GM18502 (cell line): ENCODE measurements around the gene DGKZ.
"Not testable (repeated sequence)": the region's sequence is repeated elsewhere in the genome, so short reads cannot be mapped to it uniquely, and the experiment has no call there.

Experiments
- ATAC-seq: cut with Tn5 transposase; IDR thresholded peaks from one replicate; pipeline ENCODE4 v1.9.1; 2021; ENCODE audit warnings: mild to moderate bottlenecking; ENCODE audit not compliant: unreplicated experiment, poor library complexity

The DGKZ gene

GRCh38 chr11:46346886-46347636 lies at the start of gene DGKZ:
Gene DGKZ, plus strand, starts transcription at chr11:46347463. Its CDS starts 197 bp downstream, at chr11:46347660.
- peak; percentile 63 for ATAC-seq

- no peak for ATAC-seq
These were observed 48.4 kb upstream of the DGKZ start for GRCh38 chr11:46298699-46299433.

- ATAC-seq, result no peak
These were observed 47.8 kb upstream of the DGKZ start for GRCh38 chr11:46299451-46299961.

- ATAC-seq, result no peak
These were observed 47.0 kb upstream of the DGKZ start for GRCh38 chr11:46300270-46300669.

- peak; percentile 82 for ATAC-seq
These were observed 44.4 kb upstream of the DGKZ start for GRCh38 chr11:46302866-46303265.

GRCh38 chr11:46304036-46304435 lies 43.2 kb upstream of the DGKZ start:
- ATAC-seq, result not testable (repeated sequence)

- ATAC-seq, result no peak
These were observed 42.6 kb upstream of the DGKZ start for GRCh38 chr11:46304605-46305179.

- ATAC-seq, result no peak
These were observed 42.0 kb upstream of the DGKZ start for GRCh38 chr11:46305295-46305694.

GRCh38 chr11:46306296-46306853 lies 40.9 kb upstream of the DGKZ start:
- ATAC-seq, result no peak

GRCh38 chr11:46307369-46307768 lies 39.9 kb upstream of the DGKZ start:
- no peak for ATAC-seq

- no peak for ATAC-seq
These were observed 39.4 kb upstream of the DGKZ start for GRCh38 chr11:46307785-46308341.

GRCh38 chr11:46308631-46309419 lies 38.4 kb upstream of the DGKZ start:
- peak; percentile 75 for ATAC-seq

GRCh38 chr11:46309814-46310259 lies 37.4 kb upstream of the DGKZ start:
- no peak for ATAC-seq

GRCh38 chr11:46315033-46315738 lies 32.1 kb upstream of the DGKZ start:
- no peak for ATAC-seq

GRCh38 chr11:46315783-46316563 lies 31.3 kb upstream of the DGKZ start:
- no peak for ATAC-seq

GRCh38 chr11:46319074-46319453 lies 28.2 kb upstream of the DGKZ start:
- no peak for ATAC-seq

GRCh38 chr11:46321757-46322156 lies 25.5 kb upstream of the DGKZ start:
- ATAC-seq, result no peak

GRCh38 chr11:46322759-46323158 lies 24.5 kb upstream of the DGKZ start:
- no peak for ATAC-seq
